Measurements from ENCODE around the gene SEMA5A. TPM values are rescaled to one million over a fixed set of nuclear protein-coding genes. Genes with fewer than 3 reads are reported as not detected.

SEMA5A gene
- total and polyA plus RNA-seq, 2 of the 13 experiments (the other 11 are each of a cell fraction or from before 2014, with no cell fraction given), result 0.01 TPM; not detected in 1

DNA sequence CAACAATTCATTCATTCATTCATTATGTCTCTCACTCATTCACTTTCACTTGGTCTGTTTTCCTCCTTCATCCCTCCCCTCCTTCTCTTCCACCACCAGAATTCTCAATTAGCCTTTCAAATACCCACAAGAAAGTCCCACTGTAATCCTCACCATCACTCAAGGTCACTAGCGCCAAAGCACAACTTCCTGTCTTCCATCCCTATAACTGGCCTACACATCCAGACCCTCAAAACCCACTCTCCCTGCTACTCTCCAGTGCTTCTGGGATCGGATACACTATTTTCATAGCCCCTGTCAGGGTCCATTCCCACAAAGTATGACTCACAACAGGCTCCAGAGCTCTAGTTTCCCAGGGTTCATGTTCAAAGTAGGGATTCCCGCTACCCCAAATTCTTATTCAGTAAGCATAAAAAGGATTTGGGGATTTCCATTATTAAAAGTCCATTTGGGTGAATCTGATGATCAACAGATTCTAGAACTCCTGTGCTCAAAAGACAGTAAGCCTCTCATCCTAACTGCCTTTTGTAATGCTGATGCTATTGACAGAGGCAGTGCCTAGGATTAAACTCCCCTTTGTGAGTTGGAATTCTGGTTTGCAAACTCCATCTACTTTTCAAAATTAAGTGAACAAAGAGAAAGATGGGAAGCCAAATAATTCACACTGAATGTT, 250.9 kb downstream of the SEMA5A start:
- TF ChIP-seq, protein P1, sequence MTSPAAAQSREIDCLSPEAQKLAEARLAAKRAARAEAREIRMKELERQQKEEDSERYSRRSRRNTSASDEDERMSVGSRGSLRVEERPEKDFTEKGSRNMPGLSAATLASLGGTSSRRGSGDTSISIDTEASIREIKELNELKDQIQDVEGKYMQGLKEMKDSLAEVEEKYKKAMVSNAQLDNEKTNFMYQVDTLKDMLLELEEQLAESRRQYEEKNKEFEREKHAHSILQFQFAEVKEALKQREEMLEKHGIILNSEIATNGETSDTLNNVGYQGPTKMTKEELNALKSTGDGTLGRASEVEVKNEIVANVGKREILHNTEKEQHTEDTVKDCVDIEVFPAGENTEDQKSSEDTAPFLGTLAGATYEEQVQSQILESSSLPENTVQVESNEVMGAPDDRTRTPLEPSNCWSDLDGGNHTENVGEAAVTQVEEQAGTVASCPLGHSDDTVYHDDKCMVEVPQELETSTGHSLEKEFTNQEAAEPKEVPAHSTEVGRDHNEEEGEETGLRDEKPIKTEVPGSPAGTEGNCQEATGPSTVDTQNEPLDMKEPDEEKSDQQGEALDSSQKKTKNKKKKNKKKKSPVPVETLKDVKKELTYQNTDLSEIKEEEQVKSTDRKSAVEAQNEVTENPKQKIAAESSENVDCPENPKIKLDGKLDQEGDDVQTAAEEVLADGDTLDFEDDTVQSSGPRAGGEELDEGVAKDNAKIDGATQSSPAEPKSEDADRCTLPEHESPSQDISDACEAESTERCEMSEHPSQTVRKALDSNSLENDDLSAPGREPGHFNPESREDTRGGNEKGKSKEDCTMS (CRISPR knock-in tag; conservative IDR thresholded peaks at IDR 0.05), result no peak
- TF ChIP-seq ZNF432 (CRISPR knock-in tag; IDR thresholded peaks at IDR 0.05; ENCODE audit: borderline replicate concordance) (no peak), ZKSCAN5 (CRISPR knock-in tag; IDR thresholded peaks at IDR 0.05) (no peak), HOXA3 (CRISPR knock-in tag; IDR thresholded peaks at IDR 0.05) (no peak), ZNF670 (CRISPR knock-in tag; IDR thresholded peaks at IDR 0.05; ENCODE audit: borderline replicate concordance) (no peak), GATAD2A (CRISPR knock-in tag; IDR thresholded peaks at IDR 0.05) (no peak), RAD51 (IDR thresholded peaks at IDR 0.05; ENCODE audit: borderline replicate concordance) (no peak)
- TF ChIP-seq, protein P2, sequence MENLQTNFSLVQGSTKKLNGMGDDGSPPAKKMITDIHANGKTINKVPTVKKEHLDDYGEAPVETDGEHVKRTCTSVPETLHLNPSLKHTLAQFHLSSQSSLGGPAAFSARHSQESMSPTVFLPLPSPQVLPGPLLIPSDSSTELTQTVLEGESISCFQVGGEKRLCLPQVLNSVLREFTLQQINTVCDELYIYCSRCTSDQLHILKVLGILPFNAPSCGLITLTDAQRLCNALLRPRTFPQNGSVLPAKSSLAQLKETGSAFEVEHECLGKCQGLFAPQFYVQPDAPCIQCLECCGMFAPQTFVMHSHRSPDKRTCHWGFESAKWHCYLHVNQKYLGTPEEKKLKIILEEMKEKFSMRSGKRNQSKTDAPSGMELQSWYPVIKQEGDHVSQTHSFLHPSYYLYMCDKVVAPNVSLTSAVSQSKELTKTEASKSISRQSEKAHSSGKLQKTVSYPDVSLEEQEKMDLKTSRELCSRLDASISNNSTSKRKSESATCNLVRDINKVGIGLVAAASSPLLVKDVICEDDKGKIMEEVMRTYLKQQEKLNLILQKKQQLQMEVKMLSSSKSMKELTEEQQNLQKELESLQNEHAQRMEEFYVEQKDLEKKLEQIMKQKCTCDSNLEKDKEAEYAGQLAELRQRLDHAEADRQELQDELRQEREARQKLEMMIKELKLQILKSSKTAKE (CRISPR knock-in tag; IDR thresholded peaks at IDR 0.05; ENCODE audit: borderline replicate concordance), result no peak
- TF ChIP-seq, protein P3, sequence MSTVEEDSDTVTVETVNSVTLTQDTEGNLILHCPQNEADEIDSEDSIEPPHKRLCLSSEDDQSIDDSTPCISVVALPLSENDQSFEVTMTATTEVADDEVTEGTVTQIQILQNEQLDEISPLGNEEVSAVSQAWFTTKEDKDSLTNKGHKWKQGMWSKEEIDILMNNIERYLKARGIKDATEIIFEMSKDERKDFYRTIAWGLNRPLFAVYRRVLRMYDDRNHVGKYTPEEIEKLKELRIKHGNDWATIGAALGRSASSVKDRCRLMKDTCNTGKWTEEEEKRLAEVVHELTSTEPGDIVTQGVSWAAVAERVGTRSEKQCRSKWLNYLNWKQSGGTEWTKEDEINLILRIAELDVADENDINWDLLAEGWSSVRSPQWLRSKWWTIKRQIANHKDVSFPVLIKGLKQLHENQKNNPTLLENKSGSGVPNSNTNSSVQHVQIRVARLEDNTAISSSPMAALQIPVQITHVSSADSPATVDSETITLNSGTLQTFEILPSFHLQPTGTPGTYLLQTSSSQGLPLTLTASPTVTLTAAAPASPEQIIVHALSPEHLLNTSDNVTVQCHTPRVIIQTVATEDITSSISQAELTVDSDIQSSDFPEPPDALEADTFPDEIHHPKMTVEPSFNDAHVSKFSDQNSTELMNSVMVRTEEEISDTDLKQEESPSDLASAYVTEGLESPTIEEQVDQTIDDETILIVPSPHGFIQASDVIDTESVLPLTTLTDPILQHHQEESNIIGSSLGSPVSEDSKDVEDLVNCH (CRISPR knock-in tag; IDR thresholded peaks at IDR 0.05), result no peak
- Histone ChIP-seq H3K27me3 (ENCODE audit: control insufficient read depth in 1 of 2, insufficient read depth in 2 of 2, low read length in 2 of 2) (no peaks in the 10 kb centered on the region), H3K79me2 (ENCODE audit: insufficient read depth, low read length) (no peaks in the 10 kb centered on the region), H3K9me3 (ENCODE audit: low read length) (peaks cover 53% of the 10 kb centered on the region), H3K4me3 (replicated peaks in 1 of 3; ENCODE audit: insufficient read depth in 1 of 3, low read depth in 2 of 3, low read length in 3 of 3) (no peak overlapping the region), H3K36me3 (replicated peaks in 1 of 2; ENCODE audit: control insufficient read depth in 1 of 2, insufficient read depth in 2 of 2, low read length in 2 of 2) (no peaks in the 10 kb centered on the region), H4K20me1 (ENCODE audit: insufficient read depth, low read length) (no peaks in the 10 kb centered on the region), H3K9ac (ENCODE audit: insufficient read depth, low read depth, low read length) (no peak overlapping the region), H3K27ac (ENCODE audit: extremely low read length, insufficient read depth, low read length) (no peak overlapping the region), H3K4me1 (ENCODE audit: insufficient read depth, low read length) (no peaks in the 10 kb centered on the region), H3K4me2 (ENCODE audit: low read depth, low read length) (no peak overlapping the region), H2AFZ (ENCODE audit: low read length) (no peak overlapping the region)
- no TSS peak for BruUV-seq (replicated peaks)
- CTCF ChIA-PET (ENCODE audit: low intra/inter-chr PET ratio, low total read pairs), result no interaction called here
- intact Hi-C loops (cut with micrococcal nuclease; ENCODE audit: unreplicated experiment), result no loop called here
- 32% methylated on average over 3 of the region's 3 CpGs for WGBS (ENCODE audit: low lambda C conversion rate)
- ATAC-seq (no peak), FAIRE-seq (no peak), DNase-seq (ENCODE audit: low spot score) (no peak)
- in situ Hi-C loops (cut with HindIII; ENCODE audit: extremely low pct_ligation_motif_present, low pct_unique_long_range_greater_than_20kb), result no loop called here
- POLR2A ChIA-PET, result no interaction called here
